Liver (tissue), 9 donors: ENCODE data around the gene NUAK1. TPM values are rescaled to one million over a fixed set of nuclear protein-coding genes. Genes with fewer than 3 reads are reported as not detected.
A peak's percentile ranks its signal among the peaks of the same experiment; 100 is the strongest.

Experiments used
- DNase-seq: peaks from one replicate; pipeline ENCODE4 v3.0.0-alpha.2; 2017; ENCODE audit warnings: low spot score
- H3K27ac ChIP-seq, 2 donors: one replicate each; pipeline ENCODE4 v1.7.0; 2013; ENCODE audit warnings: inconsistent platforms in 2 of 2, low read length in 2 of 2, control low read depth in 1 of 2, low read depth in 1 of 2, mild to moderate bottlenecking in 1 of 2
- H3K27me3 ChIP-seq, 4 donors: one replicate each; pipeline versions ENCODE4 v1.6.1 to v1.7.0; 2013; ENCODE audit warnings: low read length in 3 of 4, inconsistent platforms in 1 of 4, mild to moderate bottlenecking in 1 of 4, moderate library complexity in 1 of 4; ENCODE audit not compliant: control insufficient read depth in 4 of 4, insufficient read depth in 4 of 4
- H3K36me3 ChIP-seq, 4 donors: one replicate each; pipeline versions ENCODE4 v1.6.1 to v1.7.0; 2013; ENCODE audit warnings: low read length in 3 of 4, mild to moderate bottlenecking in 3 of 4, low read depth in 1 of 4, moderate library complexity in 1 of 4; ENCODE audit not compliant: control insufficient read depth in 4 of 4, insufficient read depth in 3 of 4
- H3K4me1 ChIP-seq, 4 donors: one replicate each; pipeline versions ENCODE4 v1.6.1 to v1.7.0; 2013; ENCODE audit warnings: low read length in 3 of 4, mild to moderate bottlenecking in 3 of 4, moderate library complexity in 1 of 4; ENCODE audit not compliant: control insufficient read depth in 4 of 4, insufficient read depth in 4 of 4
- H3K4me3 ChIP-seq, 3 donors: one replicate each; pipeline versions ENCODE4 v1.6.1 to v1.7.0; 2013; ENCODE audit warnings: low read length in 3 of 3, control low read depth in 1 of 3, low read depth in 1 of 3, mild to moderate bottlenecking in 1 of 3
- H3K9ac ChIP-seq, 2 donors: one replicate each; pipeline ENCODE4 v1.7.0; 2013; ENCODE audit warnings: low read length in 2 of 2, mild to moderate bottlenecking in 2 of 2, moderate library complexity in 2 of 2, control low read depth in 1 of 2, low read depth in 1 of 2
- H3K9me3 ChIP-seq, 4 donors: one replicate each; pipeline versions ENCODE4 v1.6.1 to v1.7.0; 2013; ENCODE audit warnings: low read length in 3 of 4; ENCODE audit not compliant: control insufficient read depth in 4 of 4
- ATF3 ChIP-seq: IDR thresholded peaks from 2 replicates; pipeline ENCODE4 v1.6.1; 2016; ENCODE audit warnings: antibody characterized with exemption
- CTCF ChIP-seq: fragments of 150-350 bp; IDR thresholded peaks from 2 replicates; pipeline ENCODE4 v1.5.1; 2017; ENCODE audit warnings: improper control_type of control experiment, low read depth, low read length; ENCODE audit not compliant: missing input control
- EGR1 ChIP-seq, 2 donors: IDR thresholded peaks; 2 replicates each; pipeline ENCODE4 v1.6.1; 2016 to 2018; ENCODE audit warnings: antibody characterized with exemption in 2 of 2, low read depth in 2 of 2
- FOXA1 ChIP-seq: IDR thresholded peaks from 2 replicates; pipeline ENCODE4 v1.6.1; 2016; ENCODE audit warnings: antibody characterized with exemption
- FOXA2 ChIP-seq: IDR thresholded peaks from 2 replicates; pipeline ENCODE4 v1.6.1; 2016; ENCODE audit warnings: antibody characterized with exemption
- GABPA ChIP-seq, 2 donors: IDR thresholded peaks in 1 of 2; conservative IDR thresholded peaks in 1 of 2; 2 replicates each; pipeline ENCODE4 v1.6.1; 2016; ENCODE audit warnings: antibody characterized with exemption in 2 of 2, mild to moderate bottlenecking in 1 of 2, moderate library complexity in 1 of 2
- HNF4A ChIP-seq, 2 donors: conservative IDR thresholded peaks; 2 replicates each; pipeline ENCODE4 v1.6.1; 2016; ENCODE audit warnings: antibody characterized with exemption in 2 of 2, mild to moderate bottlenecking in 2 of 2
- HNF4G ChIP-seq: IDR thresholded peaks from 2 replicates; pipeline ENCODE4 v1.6.1; 2016; ENCODE audit warnings: antibody characterized with exemption
- JUND ChIP-seq, 2 donors: IDR thresholded peaks; 2 replicates each; pipeline ENCODE4 v1.6.1; 2016; ENCODE audit warnings: antibody characterized with exemption in 2 of 2
- MAX ChIP-seq: IDR thresholded peaks from 2 replicates; pipeline ENCODE4 v1.6.1; 2016; ENCODE audit warnings: antibody characterized with exemption
- NR2F2 ChIP-seq: IDR thresholded peaks from 2 replicates; pipeline ENCODE4 v1.6.1; 2016; ENCODE audit warnings: antibody characterized with exemption
- RAD21 ChIP-seq, 2 donors: IDR thresholded peaks; 2 replicates each; pipeline ENCODE4 v1.6.1; 2016; ENCODE audit warnings: antibody characterized with exemption in 2 of 2, mild to moderate bottlenecking in 2 of 2
- REST ChIP-seq: IDR thresholded peaks from 2 replicates; pipeline ENCODE4 v1.6.1; 2016; ENCODE audit warnings: antibody characterized with exemption, mild to moderate bottlenecking
- RXRA ChIP-seq, 2 donors: IDR thresholded peaks; 2 replicates each; pipeline ENCODE4 v1.6.1; 2017 to 2018; ENCODE audit warnings: antibody characterized with exemption in 2 of 2, mild to moderate bottlenecking in 1 of 2
- SP1 ChIP-seq: IDR thresholded peaks from 2 replicates; pipeline ENCODE4 v1.6.1; 2018; ENCODE audit warnings: antibody characterized with exemption, mild to moderate bottlenecking
- TAF1 ChIP-seq: conservative IDR thresholded peaks from 2 replicates; pipeline ENCODE4 v1.6.1; 2016; ENCODE audit warnings: antibody characterized with exemption, mild to moderate bottlenecking
- YY1 ChIP-seq: IDR thresholded peaks from 2 replicates; pipeline ENCODE4 v1.6.1; 2016; ENCODE audit warnings: antibody characterized with exemption, mild to moderate bottlenecking
- WGBS: extraction: QIAGEN DNeasy Blood & Tissue Kit; methylation state at CpG from one replicate; pipeline ENCODE4 v1.1.7; 2013; 5-methylcytosine and 5-hydroxymethylcytosine counted together
- polyA plus RNA-seq, 2 donors: library from polyadenylated mRNA; stranded (reverse) in 1 of 2; unstranded in 1 of 2; fragments of 200-250 nt in 1 of 2; fragments of >200 nt in 1 of 2; fragmentation: Nextera tagmentation in 1 of 2; extraction: Ambion mirVana in 1 of 2; gene quantifications; one replicate each; pipeline versions ENCODE4 v1.2.1 to v1.2.3, GENCODE V29; 2013 to 2015
- total RNA-seq, 2 donors: library from RNA; depleted of rRNA; stranded (reverse); fragments of >200 nt; gene quantifications; one replicate each; pipeline ENCODE4 v1.2.3, GENCODE V29; 2014
- donor health status: healthy.
- donor health status: healthy.
- donor health status: healthy.
- donor health status: healthy.
- donor health status: healthy.

The NUAK1 gene
- total and polyA plus RNA-seq, 4 donors = 2.5 to 9.3 (median 3.9) TPM

- H3K27ac ChIP-seq = no peak overlapping the region
- WGBS = 87% methylated on average over 1 of the region's 1 CpG
- H3K9ac ChIP-seq = no peak overlapping the region
- peaks cover 2 to 5% (median 4%) of the 10 kb centered on the region in 4 donors for H3K4me1 ChIP-seq
- no peaks in the 10 kb centered on the region for H3K9me3 ChIP-seq
- DNase-seq = no peak
- peaks cover 0 to 13% (median 9%) of the 10 kb centered on the region in 4 donors for H3K36me3 ChIP-seq
- TF ChIP-seq YY1 = no peak
- TF ChIP-seq CTCF = no peak
- no peak overlapping the region for H3K4me3 ChIP-seq
- H3K27me3 ChIP-seq = no peaks in the 10 kb centered on the region
Measured at GRCh38 chr12:106065506-106065905, 73.2 kb downstream of the NUAK1 start.

- no peaks in the 10 kb centered on the region for H3K27me3 ChIP-seq
- DNase-seq = no peak
Measured at GRCh38 chr12:106064721-106065021, 74.1 kb downstream of the NUAK1 start.

GRCh38 chr12:106063826-106064720, 74.7 kb downstream of the NUAK1 start:
- Histone ChIP-seq H3K4me3 (no peak overlapping the region), H3K9ac (no peak overlapping the region), H3K27me3 (no peaks in the 10 kb centered on the region), H3K9me3 (no peaks in the 10 kb centered on the region), H3K4me1 (peaks cover 0 to 3% (median 0%) of the 10 kb centered on the region in 4 donors), H3K27ac (no peak overlapping the region), H3K36me3 (peaks cover 0 to 13% (median 3%) of the 10 kb centered on the region in 4 donors)
- 86% methylated on average over 7 of the region's 7 CpGs for WGBS
- no peak for DNase-seq
- TF ChIP-seq REST = no peak
- no peak for TF ChIP-seq GABPA (IDR thresholded peaks at IDR 0.05 in 1 of 2, conservative IDR thresholded peaks at IDR 0.05 in 1 of 2)
- no peak for TF ChIP-seq EGR1 (IDR thresholded peaks at IDR 0.05; ENCODE audit: low read depth in 2 of 2)
- TF ChIP-seq TAF1 = no peak
- TF ChIP-seq NR2F2 = no peak
- TF ChIP-seq FOXA2 = no peak
- TF ChIP-seq YY1 = no peak
- TF ChIP-seq JUND (IDR thresholded peaks at IDR 0.05) = no peak
- no peak for TF ChIP-seq ATF3
- no peak for TF ChIP-seq SP1
- no peak for TF ChIP-seq HNF4A (conservative IDR thresholded peaks at IDR 0.05)
- TF ChIP-seq HNF4G = no peak
- no peak for TF ChIP-seq MAX
- TF ChIP-seq RXRA (IDR thresholded peaks at IDR 0.05) = no peak
- TF ChIP-seq CTCF = no peak
- TF ChIP-seq FOXA1 = no peak
- TF ChIP-seq RAD21 (IDR thresholded peaks at IDR 0.05) = no peak

More at GRCh38 chr12:106064721-106065021, 74.1 kb downstream of the NUAK1 start:
- no peak for TF ChIP-seq SP1
- peak; percentile 34 for TF ChIP-seq NR2F2
- Histone ChIP-seq H3K27ac (no peak overlapping the region), H3K4me3 (no peak overlapping the region), H3K9ac (no peak overlapping the region), H3K4me1 (peaks cover 0 to 3% (median 0%) of the 10 kb centered on the region in 4 donors), H3K9me3 (no peaks in the 10 kb centered on the region), H3K36me3 (peaks cover 0 to 13% (median 5%) of the 10 kb centered on the region in 4 donors)
- WGBS = 82% methylated on average over 2 of the region's 2 CpGs
